GM23248 (cell line): Measurements from ENCODE around the gene ZBTB34. TPM values are rescaled to one million over a fixed set of nuclear protein-coding genes. Genes with fewer than 3 reads are reported as not detected.

Experiments
- DNase-seq: peaks from one replicate; pipeline ENCODE4 v3.0.0-alpha.2; 2015
- H2AFZ ChIP-seq: fragments of 200-600 bp; sonication (generic); 2 replicates; pipeline ENCODE4 v1.6.1; 2016; ENCODE audit warnings: antibody characterized with exemption
- H3F3A ChIP-seq: fragments of 200-600 bp; sonication (generic); 2 replicates; pipeline ENCODE4 v1.6.1; 2016; ENCODE audit warnings: mild to moderate bottlenecking, antibody characterized with exemption, mixed run types; ENCODE audit not compliant: insufficient read depth
- H3K27ac ChIP-seq: fragments of 200-600 bp; sonication (generic); 2 replicates; pipeline ENCODE4 v1.5.1; 2016; ENCODE audit warnings: mild to moderate bottlenecking
- H3K27me3 ChIP-seq: fragments of 200-600 bp; sonication (generic); replicated peaks from 2 replicates; pipeline ENCODE4 v1.6.1; 2016; ENCODE audit warnings: mild to moderate bottlenecking; ENCODE audit not compliant: insufficient read depth
- H3K36me3 ChIP-seq: fragments of 200-600 bp; sonication (generic); 2 replicates; pipeline ENCODE4 v1.6.1; 2016; ENCODE audit warnings: low read depth, mild to moderate bottlenecking
- H3K4me1 ChIP-seq: fragments of 200-600 bp; sonication (generic); 2 replicates; pipeline ENCODE4 v1.6.1; 2016; ENCODE audit warnings: mild to moderate bottlenecking; ENCODE audit not compliant: insufficient read depth
- H3K4me2 ChIP-seq: fragments of 200-600 bp; sonication (generic); one replicate; pipeline ENCODE4 v1.6.1; 2016; ENCODE audit warnings: mild to moderate bottlenecking; ENCODE audit not compliant: unreplicated experiment
- H3K4me3 ChIP-seq: fragments of 200-600 bp; sonication (generic); 2 replicates; pipeline ENCODE4 v1.5.1; 2016; ENCODE audit warnings: mild to moderate bottlenecking
- H3K79me2 ChIP-seq: fragments of 200-600 bp; sonication (generic); 2 replicates; pipeline ENCODE4 v1.6.1; 2016; ENCODE audit warnings: mild to moderate bottlenecking; ENCODE audit not compliant: insufficient read depth
- H3K9ac ChIP-seq: fragments of 200-600 bp; sonication (generic); 2 replicates; pipeline ENCODE4 v1.6.1; 2016; ENCODE audit warnings: mild to moderate bottlenecking
- H3K9me2 ChIP-seq: fragments of 200-600 bp; sonication (generic); 2 replicates; pipeline ENCODE4 v1.6.1; 2016; ENCODE audit warnings: mixed run types, mild to moderate bottlenecking, moderate library complexity; ENCODE audit not compliant: insufficient read depth
- H3K9me3 ChIP-seq: fragments of 200-600 bp; sonication (generic); one replicate; pipeline ENCODE4 v1.6.1; 2017; ENCODE audit warnings: low read depth
- H4K20me1 ChIP-seq: fragments of 200-600 bp; sonication (generic); 2 replicates; pipeline ENCODE4 v1.6.0; 2016; ENCODE audit not compliant: insufficient read depth
- EZH2 ChIP-seq: fragments of 200-600 bp; sonication (generic); IDR thresholded peaks from 2 replicates; pipeline ENCODE4 v1.6.1; 2018; ENCODE audit warnings: antibody characterized with exemption, mild to moderate bottlenecking; ENCODE audit not compliant: insufficient read depth, poor library complexity, severe bottlenecking
- EZH2phosphoT487 ChIP-seq: fragments of 200-600 bp; sonication (generic); IDR thresholded peaks from 2 replicates; pipeline ENCODE4 v1.6.1; 2018; ENCODE audit warnings: antibody characterized with exemption, moderate library complexity, mild to moderate bottlenecking, low read depth; ENCODE audit not compliant: insufficient read depth
- WGBS, 2 experiments: methylation state at CpG; one replicate each; pipeline ENCODE4 v1.1.6; 2015 to 2017; ENCODE audit warnings: low lambda C conversion rate in 2 of 2, low coverage in 1 of 2; ENCODE audit errors: missing lambda C conversion rate in 2 of 2; 5-methylcytosine and 5-hydroxymethylcytosine counted together
- in situ Hi-C: fragments of 300-500 bp; cut with MboI; formaldehyde crosslinking; loops from 2 replicates; pipeline ENCODE4 v1.15.0; 2020
- polyA plus RNA-seq: library from polyadenylated mRNA; unstranded; fragments of >200 nt; fragmentation: Nextera tagmentation; extraction: Ambion mirVana; gene quantifications from 2 replicates; pipeline ENCODE4 v1.2.1, GENCODE V29; 2016
- total RNA-seq: library from RNA; depleted of rRNA; stranded (reverse); fragments of >200 nt; shearing (Covaris generic); gene quantifications from 2 replicates; pipeline ENCODE4 v1.2.3, GENCODE V29; 2014

ZBTB34 gene
- total and polyA plus RNA-seq, 2 experiments from 2014 or later = 2.3 to 5.5 TPM

DNA sequence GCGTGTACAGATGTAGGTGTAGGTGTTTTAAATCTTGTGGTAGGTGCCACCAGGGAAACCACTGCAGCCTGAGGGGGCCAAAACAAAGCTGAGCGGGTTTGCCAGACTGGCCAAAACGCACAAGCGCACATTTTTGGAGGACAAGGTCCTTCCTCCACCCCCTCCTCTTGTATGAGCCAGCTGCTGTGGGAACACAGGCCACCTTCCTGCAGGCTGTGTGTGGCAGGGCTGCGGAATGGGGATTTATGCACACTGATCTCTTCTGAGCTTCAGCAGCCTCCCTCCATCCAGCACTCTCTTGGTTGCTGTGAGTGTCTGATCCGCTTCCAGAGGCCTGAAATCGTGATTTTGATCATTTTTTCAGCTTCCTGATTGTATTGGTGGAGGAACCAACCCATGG is 33.2 kb upstream of the ZBTB34 start:
- H4K20me1 ChIP-seq = peaks cover 10% of the 10 kb centered on the region; the same call in 1 of the 2 replicates
- H3K27ac ChIP-seq = no peak overlapping the region
- H3K9me3 ChIP-seq = no peaks in the 10 kb centered on the region
- no peaks in the 10 kb centered on the region for H3K27me3 ChIP-seq
- in situ Hi-C loops = no loop called here
- peaks cover 4% of the 10 kb centered on the region; the same call in 1 of the 2 replicates for H3F3A ChIP-seq
- no peak overlapping the region for H2AFZ ChIP-seq
- no peak for DNase-seq
- H3K4me1 ChIP-seq = no peaks in the 10 kb centered on the region
- TF ChIP-seq EZH2phosphoT487 = no peak
- WGBS, 2 experiments = 99% methylated on average over 7 of the region's 7 CpGs
- H3K9me2 ChIP-seq = no peaks in the 10 kb centered on the region
- peaks cover 6% of the 10 kb centered on the region for H3K36me3 ChIP-seq
- peaks cover 99% of the 10 kb centered on the region for H3K79me2 ChIP-seq
- H3K9ac ChIP-seq = no peak overlapping the region
- H3K4me2 ChIP-seq = no peak overlapping the region
- H3K4me3 ChIP-seq = no peak overlapping the region

DNA sequence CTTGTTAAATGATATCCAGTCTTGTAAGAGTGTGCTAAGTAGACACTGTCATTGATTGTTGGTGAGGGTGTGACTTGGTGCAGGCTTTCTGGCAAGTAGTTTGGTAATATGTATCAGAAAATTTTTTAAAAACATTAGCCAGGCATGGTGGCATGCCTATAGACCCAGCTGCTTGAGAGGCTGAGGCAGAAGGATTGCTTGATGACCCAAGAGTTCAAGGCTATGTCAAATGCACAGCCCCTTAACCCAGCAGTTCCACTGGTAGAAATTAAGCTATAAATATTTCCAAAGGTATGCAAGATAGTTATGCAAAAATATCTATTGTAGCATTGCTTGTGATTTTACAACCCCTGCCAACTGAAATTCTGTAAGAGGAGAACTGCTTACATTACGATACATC is 31.4 kb upstream of the ZBTB34 start:
- Histone ChIP-seq H3K27me3 (no peaks in the 10 kb centered on the region), H3K4me3 (no peak overlapping the region), H3F3A (no peaks in the 10 kb centered on the region), H3K79me2 (peaks cover 99% of the 10 kb centered on the region), H3K9me3 (no peaks in the 10 kb centered on the region), H4K20me1 (peaks cover 10% of the 10 kb centered on the region; the same call in 1 of the 2 replicates), H3K27ac (no peak overlapping the region), H3K4me1 (no peaks in the 10 kb centered on the region), H3K4me2 (no peak overlapping the region), H3K9me2 (no peaks in the 10 kb centered on the region), H2AFZ (no peak overlapping the region), H3K36me3 (peaks cover 6% of the 10 kb centered on the region), H3K9ac (no peak overlapping the region)
- no peak for DNase-seq
- TF ChIP-seq EZH2 (no peak), EZH2phosphoT487 (no peak)
- WGBS, 2 experiments = 90 to 95% methylated on average over 1 of the region's 1 CpG
- in situ Hi-C loops = no loop called here

DNA sequence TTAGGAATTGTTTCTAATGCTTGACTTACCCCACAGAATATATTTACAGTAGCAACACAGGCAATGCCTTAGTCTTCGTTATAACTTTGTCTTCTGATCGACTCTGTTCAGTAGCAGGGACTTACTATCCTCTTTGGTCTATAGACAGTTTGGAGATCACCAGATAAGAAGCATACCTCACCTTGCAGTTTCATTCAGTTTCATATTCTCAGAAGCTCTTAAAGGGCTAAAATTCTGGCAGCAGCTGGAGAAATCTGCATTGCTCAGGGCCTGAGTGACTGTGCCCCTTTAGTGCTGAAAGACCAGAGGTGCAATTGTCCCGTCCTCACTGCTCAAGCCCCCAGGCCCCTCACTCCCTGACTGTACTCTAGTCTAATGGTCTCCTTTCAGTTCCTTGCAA is 29.6 kb upstream of the ZBTB34 start:
- no peaks in the 10 kb centered on the region for H3F3A ChIP-seq
- H3K9me2 ChIP-seq = no peaks in the 10 kb centered on the region
- in situ Hi-C loops = no loop called here
- no peak overlapping the region for H3K9ac ChIP-seq
- H4K20me1 ChIP-seq = peaks cover 10% of the 10 kb centered on the region; the same call in 1 of the 2 replicates
- WGBS, 2 experiments = 97 to 98% methylated on average over 3 of the region's 3 CpGs
- no peak for DNase-seq
- no peak overlapping the region for H2AFZ ChIP-seq
- no peak overlapping the region for H3K27ac ChIP-seq
- no peaks in the 10 kb centered on the region for H3K27me3 ChIP-seq
- TF ChIP-seq EZH2 = no peak
- TF ChIP-seq EZH2phosphoT487 = no peak
- peaks cover 97% of the 10 kb centered on the region for H3K79me2 ChIP-seq
- no peaks in the 10 kb centered on the region for H3K9me3 ChIP-seq
- no peaks in the 10 kb centered on the region for H3K4me1 ChIP-seq
- H3K36me3 ChIP-seq = peaks cover 7% of the 10 kb centered on the region
- H3K4me2 ChIP-seq = no peak overlapping the region
- no peak overlapping the region for H3K4me3 ChIP-seq

GRCh38 chr9:126832440-126832839 is 28.0 kb upstream of the ZBTB34 start:
- Histone ChIP-seq H3K4me1 (no peaks in the 10 kb centered on the region), H3K9ac (no peak overlapping the region), H3K4me2 (no peak overlapping the region), H3K36me3 (peaks cover 7% of the 10 kb centered on the region), H3K27ac (no peak overlapping the region), H3F3A (no peaks in the 10 kb centered on the region), H4K20me1 (peaks cover 10% of the 10 kb centered on the region; the same call in 1 of the 2 replicates), H3K27me3 (no peaks in the 10 kb centered on the region), H3K9me3 (no peaks in the 10 kb centered on the region), H3K79me2 (peaks cover 97% of the 10 kb centered on the region), H3K9me2 (no peaks in the 10 kb centered on the region), H2AFZ (no peak overlapping the region), H3K4me3 (no peak overlapping the region)
- in situ Hi-C loops = no loop called here
- 81 to 83% methylated on average over 9 of the region's 9 CpGs for WGBS, 2 experiments
- no peak for TF ChIP-seq EZH2phosphoT487
- TF ChIP-seq EZH2 = no peak
- no peak for DNase-seq

DNA sequence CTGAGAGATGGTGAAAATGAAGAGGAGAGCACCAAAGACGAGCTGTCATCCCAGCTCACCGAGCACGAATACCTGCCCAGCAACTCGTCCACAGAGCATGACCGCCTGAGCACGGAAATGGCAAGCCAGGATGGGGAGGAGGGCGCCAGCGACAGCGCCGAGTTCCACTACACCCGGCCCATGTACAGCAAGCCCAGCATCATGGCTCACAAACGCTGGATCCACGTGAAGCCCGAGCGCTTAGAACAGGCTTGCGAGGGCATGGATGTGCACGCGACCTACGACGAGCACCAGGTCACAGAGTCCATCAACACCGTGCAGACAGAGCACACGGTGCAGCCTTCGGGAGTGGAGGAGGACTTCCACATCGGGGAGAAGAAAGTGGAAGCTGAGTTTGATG is 27.4 kb upstream of the ZBTB34 start:
- no peak for DNase-seq
- Histone ChIP-seq H3K27me3 (no peaks in the 10 kb centered on the region), H2AFZ (no peak overlapping the region), H3K4me2 (no peak overlapping the region), H3K9me2 (no peaks in the 10 kb centered on the region), H3K9ac (no peak overlapping the region), H4K20me1 (peaks cover 10% of the 10 kb centered on the region; the same call in 1 of the 2 replicates), H3F3A (no peaks in the 10 kb centered on the region), H3K27ac (no peak overlapping the region), H3K79me2 (peaks cover 97% of the 10 kb centered on the region), H3K4me3 (no peak overlapping the region), H3K9me3 (no peaks in the 10 kb centered on the region), H3K36me3 (peaks cover 12% of the 10 kb centered on the region), H3K4me1 (no peaks in the 10 kb centered on the region)
- no peak for TF ChIP-seq EZH2
- TF ChIP-seq EZH2phosphoT487 = no peak
- WGBS, 2 experiments = 92 to 93% methylated on average over 23 to 24 of the region's 24 CpGs
- in situ Hi-C loops = no loop called here
